Measurements from ENCODE around the gene PDE4D.

DNA sequence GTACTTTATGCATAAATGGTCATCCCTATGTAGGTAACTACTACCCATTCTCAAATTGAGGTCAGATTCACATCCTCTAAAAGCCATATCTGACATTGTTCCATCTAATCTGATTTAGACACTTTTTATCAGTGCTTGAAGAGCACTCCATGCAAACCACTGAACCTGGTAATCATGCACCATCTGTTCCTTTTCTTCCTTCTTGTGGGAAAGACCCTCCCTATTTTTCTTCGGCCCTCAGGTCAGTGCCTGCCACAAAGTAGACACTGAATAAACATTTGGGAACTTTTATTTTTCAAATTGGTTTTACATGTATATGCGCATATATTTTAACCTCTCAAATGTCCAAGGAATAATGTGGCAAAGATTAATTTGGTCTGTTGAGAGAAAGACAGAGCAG, 26.0 kb upstream of the PDE4D start:
- TF ChIP-seq, protein P1, sequence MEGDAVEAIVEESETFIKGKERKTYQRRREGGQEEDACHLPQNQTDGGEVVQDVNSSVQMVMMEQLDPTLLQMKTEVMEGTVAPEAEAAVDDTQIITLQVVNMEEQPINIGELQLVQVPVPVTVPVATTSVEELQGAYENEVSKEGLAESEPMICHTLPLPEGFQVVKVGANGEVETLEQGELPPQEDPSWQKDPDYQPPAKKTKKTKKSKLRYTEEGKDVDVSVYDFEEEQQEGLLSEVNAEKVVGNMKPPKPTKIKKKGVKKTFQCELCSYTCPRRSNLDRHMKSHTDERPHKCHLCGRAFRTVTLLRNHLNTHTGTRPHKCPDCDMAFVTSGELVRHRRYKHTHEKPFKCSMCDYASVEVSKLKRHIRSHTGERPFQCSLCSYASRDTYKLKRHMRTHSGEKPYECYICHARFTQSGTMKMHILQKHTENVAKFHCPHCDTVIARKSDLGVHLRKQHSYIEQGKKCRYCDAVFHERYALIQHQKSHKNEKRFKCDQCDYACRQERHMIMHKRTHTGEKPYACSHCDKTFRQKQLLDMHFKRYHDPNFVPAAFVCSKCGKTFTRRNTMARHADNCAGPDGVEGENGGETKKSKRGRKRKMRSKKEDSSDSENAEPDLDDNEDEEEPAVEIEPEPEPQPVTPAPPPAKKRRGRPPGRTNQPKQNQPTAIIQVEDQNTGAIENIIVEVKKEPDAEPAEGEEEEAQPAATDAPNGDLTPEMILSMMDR (IDR thresholded peaks at IDR 0.05): no peak
- no peak for TF ChIP-seq ZFX (IDR thresholded peaks at IDR 0.05; ENCODE audit: borderline replicate concordance)

Measured in 22Rv1 (cell line).